ENCODE results near the gene ARAP1.

ARAP1 gene

GRCh38 chr11:72675221-72675620, 77.0 kb downstream of the ARAP1 start:
- H3K4me1 Mint-ChIP-seq: peaks cover 18% of the 10 kb centered on the region
- TF ChIP-seq, protein P1, sequence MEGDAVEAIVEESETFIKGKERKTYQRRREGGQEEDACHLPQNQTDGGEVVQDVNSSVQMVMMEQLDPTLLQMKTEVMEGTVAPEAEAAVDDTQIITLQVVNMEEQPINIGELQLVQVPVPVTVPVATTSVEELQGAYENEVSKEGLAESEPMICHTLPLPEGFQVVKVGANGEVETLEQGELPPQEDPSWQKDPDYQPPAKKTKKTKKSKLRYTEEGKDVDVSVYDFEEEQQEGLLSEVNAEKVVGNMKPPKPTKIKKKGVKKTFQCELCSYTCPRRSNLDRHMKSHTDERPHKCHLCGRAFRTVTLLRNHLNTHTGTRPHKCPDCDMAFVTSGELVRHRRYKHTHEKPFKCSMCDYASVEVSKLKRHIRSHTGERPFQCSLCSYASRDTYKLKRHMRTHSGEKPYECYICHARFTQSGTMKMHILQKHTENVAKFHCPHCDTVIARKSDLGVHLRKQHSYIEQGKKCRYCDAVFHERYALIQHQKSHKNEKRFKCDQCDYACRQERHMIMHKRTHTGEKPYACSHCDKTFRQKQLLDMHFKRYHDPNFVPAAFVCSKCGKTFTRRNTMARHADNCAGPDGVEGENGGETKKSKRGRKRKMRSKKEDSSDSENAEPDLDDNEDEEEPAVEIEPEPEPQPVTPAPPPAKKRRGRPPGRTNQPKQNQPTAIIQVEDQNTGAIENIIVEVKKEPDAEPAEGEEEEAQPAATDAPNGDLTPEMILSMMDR (IDR thresholded peaks at IDR 0.05): no peak
- H3K27ac Mint-ChIP-seq: peak overlapping the region; percentile 44
- peaks cover 80% of the 10 kb centered on the region for H3K27me3 Mint-ChIP-seq (ENCODE audit: low read depth, poor library complexity)
- no peak overlapping the region for H3K4me3 Mint-ChIP-seq
- no peaks in the 10 kb centered on the region for H3K9me3 Mint-ChIP-seq
- no peaks in the 10 kb centered on the region for H3K36me3 Mint-ChIP-seq (ENCODE audit: low read depth)
- no peak for DNase-seq

DNA sequence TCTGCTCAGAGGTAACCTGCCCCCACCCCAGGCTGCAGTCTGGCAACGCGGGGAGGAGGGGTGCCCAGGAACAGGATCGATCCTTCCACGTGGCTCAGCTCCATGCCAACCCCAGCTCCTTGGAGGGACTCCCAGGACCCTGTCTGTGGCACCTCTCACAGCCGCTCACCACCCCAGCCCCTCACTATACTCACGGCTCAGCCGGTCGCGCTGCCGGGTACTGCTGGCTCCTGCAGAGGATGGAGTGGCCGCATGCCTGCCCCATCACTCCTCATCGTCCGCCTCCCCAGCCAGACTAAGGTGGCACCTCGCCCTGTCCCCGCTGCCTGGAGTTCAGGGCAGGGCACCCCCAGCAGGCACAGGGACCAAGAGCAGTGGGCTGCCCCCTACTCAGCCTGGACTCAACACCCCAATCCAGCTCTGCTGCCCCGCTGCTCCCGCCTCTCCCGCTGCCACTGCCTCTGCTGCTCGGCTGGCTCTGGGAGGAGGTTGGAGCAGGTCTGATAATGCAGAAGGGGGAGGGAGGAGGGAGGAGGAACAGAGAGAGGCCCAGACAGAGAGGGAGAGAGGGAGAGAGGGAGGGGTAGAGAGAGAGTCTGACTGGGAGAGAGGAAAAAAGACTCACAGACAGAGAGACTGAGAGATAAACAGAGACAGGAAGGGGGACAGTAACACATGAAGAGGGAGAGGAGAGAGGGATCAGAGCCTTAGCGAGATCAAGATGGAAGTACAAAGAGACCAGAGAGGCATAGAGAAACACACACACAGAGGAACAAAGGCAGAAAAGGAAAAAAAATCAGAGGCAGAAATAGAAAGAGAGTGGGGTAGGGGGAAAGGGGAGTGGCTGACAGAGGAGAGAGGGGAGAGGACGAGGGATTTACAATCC, 78.0 kb downstream of the ARAP1 start, which contains the start of gene PDE2A:
Gene PDE2A, minus strand, starts transcription at position 480 of the 886 bp plus-strand sequence. Its CDS starts 215 bp downstream, at position 265.
- Mint-ChIP-seq H3K4me1 (peaks cover 16% of the 10 kb centered on the region), H3K27ac (no peak within 1 kb of the TSS), H3K9me3 (no peaks in the 10 kb centered on the region), H3K36me3 (ENCODE audit: low read depth) (no peaks in the 10 kb centered on the region), H3K27me3 (ENCODE audit: low read depth, poor library complexity) (peaks cover 73% of the 10 kb centered on the region), H3K4me3 (no peak within 1 kb of the TSS)
- no peak for DNase-seq
- TF ChIP-seq, protein P1 (IDR thresholded peaks at IDR 0.05): no peak

GRCh38 chr11:72673284-72673942, 78.8 kb downstream of the ARAP1 start:
- TF ChIP-seq, protein P1 (IDR thresholded peaks at IDR 0.05): no peak
- Mint-ChIP-seq H3K4me3 (no peak overlapping the region), H3K27ac (no peak overlapping the region), H3K4me1 (peaks cover 20% of the 10 kb centered on the region), H3K27me3 (ENCODE audit: low read depth, poor library complexity) (peaks cover 65% of the 10 kb centered on the region), H3K36me3 (ENCODE audit: low read depth) (no peaks in the 10 kb centered on the region), H3K9me3 (no peaks in the 10 kb centered on the region)
- peak; percentile 46 for DNase-seq

GRCh38 chr11:72672597-72673238, 79.5 kb downstream of the ARAP1 start:
- H3K4me1 Mint-ChIP-seq: peaks cover 20% of the 10 kb centered on the region
- no peak overlapping the region for H3K27ac Mint-ChIP-seq
- no peaks in the 10 kb centered on the region for H3K9me3 Mint-ChIP-seq
- no peak overlapping the region for H3K4me3 Mint-ChIP-seq
- no peak for DNase-seq
- no peaks in the 10 kb centered on the region for H3K36me3 Mint-ChIP-seq (ENCODE audit: low read depth)
- H3K27me3 Mint-ChIP-seq (ENCODE audit: low read depth, poor library complexity): peaks cover 58% of the 10 kb centered on the region
- TF ChIP-seq, protein P1 (IDR thresholded peaks at IDR 0.05): no peak

GRCh38 chr11:72671152-72672099, 80.8 kb downstream of the ARAP1 start:
- TF ChIP-seq, protein P1 (IDR thresholded peaks at IDR 0.05): no peak
- Mint-ChIP-seq H3K9me3 (no peaks in the 10 kb centered on the region), H3K4me1 (peaks cover 20% of the 10 kb centered on the region), H3K27me3 (ENCODE audit: low read depth, poor library complexity) (peaks cover 45% of the 10 kb centered on the region), H3K27ac (no peak overlapping the region), H3K4me3 (no peak overlapping the region), H3K36me3 (ENCODE audit: low read depth) (no peaks in the 10 kb centered on the region)
- DNase-seq: no peak

Measured in nephron progenitor cell (in vitro differentiated cells).